CD4-positive, alpha-beta T cell treated with Interferon gamma for 1 hour (primary cell): ENCODE measurements around the gene OR4P4.

Experiments used
- DNase-seq: peaks from one replicate; pipeline ENCODE4 v3.0.0-alpha.2; 2020

Gene OR4P4

DNA sequence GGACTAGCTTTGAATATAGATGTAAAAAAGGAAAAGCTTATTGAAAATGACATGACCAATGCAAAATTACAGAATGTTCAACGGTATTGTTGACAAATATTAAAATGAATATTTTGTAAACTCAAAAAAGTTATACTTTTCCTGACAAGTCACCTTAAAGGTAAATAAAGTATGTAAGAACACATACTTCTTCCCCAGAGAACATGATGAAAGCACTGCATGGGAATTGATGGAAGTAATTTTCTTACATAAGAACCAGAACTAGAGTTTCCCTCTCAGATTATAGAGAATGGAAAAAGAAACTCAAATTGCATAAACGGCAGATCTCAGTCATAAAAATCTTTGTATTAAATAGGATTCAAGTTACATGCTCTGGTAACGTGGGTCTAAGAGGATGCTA lies at the start of gene OR4P4:
Gene OR4P4, plus strand, starts transcription at position 301 of the 400 bp plus-strand sequence.
- DNase-seq = no peak

DNA sequence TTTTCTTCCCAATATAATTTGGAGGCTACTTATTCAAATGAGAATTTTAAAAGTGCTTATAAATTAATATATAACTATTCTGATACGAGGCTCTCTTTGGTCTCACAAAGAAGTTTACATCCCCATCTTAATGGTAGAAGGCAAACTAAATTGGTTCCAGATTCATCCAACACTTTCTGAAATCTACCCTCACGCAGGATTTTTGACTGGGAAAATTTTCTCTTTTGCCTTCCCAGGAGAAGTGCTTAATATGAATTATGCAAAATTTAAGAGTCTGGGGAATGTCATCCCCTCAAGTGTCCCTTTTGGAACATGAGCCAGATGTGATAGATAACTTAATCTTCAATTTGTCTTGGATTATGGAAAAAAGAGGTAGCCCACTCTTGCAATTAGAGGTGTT lies 27.4 kb upstream of the OR4P4 start, which contains the start of gene OR4C11:
Gene OR4C11, minus strand, starts transcription at position 101 of the 400 bp plus-strand sequence. CDS start 3,272 bp downstream, outside the sequence.
- DNase-seq = no peak

DNA sequence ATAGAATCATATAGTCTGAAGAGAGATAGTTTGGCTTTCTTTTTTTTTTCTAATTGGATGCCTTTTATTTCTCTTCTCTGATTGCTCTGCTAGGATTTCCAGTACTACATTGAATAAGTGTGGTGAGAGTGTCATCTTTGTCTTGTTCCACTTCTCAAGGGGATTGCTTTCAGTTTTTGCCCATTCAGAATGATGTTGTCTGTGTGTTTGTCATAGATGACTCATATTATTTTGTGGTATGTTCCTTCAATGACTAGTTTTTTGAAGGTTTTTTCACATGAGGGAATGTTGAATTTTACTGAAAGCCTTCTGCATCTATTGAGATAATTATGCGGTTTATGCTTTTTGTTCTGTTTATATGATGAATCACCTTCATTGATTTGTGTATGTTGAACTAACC lies 10.4 kb upstream of the OR4P4 start:
- DNase-seq = no peak

DNA sequence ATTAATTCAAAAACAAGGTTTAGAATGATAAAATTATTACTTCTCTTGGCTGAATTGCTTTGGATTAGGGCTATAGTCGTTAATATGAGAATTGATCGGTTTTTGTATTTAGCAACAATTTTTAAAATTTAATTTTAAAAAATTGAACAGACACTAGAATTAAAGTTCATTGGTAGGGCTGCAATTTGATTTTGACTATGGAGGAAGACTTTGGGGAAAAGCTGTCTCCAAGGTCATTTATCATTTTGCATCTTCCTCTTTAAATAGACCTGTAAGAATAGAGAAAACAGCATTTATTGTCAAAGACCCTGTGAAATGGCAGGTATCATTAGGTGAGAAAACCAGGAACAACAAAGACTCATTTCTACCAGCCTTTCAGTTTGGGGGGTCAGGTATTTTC lies 13.1 kb downstream of the OR4P4 start, which contains the start of gene OR4S2:
Gene OR4S2, plus strand, starts transcription at position 301 of the 400 bp plus-strand sequence. CDS start 2,577 bp downstream, outside the sequence.
- DNase-seq = no peak

DNA sequence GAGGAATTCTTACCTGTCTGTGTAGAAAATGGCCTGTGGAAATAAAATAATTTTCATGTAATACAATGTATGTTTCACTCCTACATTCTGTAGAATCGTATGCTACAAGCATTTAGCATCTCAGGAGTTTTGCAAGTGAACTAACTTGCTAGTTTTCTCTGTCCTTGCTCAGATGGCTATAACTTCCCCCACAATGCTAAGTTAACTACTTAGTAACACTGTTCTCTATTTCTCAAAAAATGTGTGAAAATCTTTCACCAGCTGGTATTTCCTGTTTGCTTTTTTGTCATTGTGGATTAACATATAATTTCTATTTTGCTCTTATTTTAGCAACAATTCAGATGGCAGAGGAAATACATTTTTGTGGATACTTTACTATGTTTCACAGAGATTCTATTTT lies 17.6 kb downstream of the OR4P4 start:
- no peak for DNase-seq

DNA sequence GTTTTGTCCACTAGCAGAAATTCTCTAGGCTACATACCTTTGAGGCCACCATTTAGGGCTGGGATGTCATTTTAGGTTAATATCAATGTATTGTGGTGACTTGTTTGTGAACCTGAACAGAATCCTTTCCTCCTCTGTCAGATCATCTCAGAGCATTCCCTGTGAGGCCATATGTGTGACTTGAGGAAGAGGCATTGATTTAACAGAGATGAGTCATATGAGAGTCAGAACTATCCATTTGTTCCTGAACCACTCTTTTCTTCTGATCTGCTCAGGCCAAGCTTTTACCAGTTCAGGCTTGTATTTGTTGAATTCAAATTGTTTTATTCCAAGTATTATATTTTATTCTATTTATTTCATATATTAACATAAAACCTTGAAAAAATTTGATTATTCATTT lies 20.2 kb downstream of the OR4P4 start:
- no peak for DNase-seq

DNA sequence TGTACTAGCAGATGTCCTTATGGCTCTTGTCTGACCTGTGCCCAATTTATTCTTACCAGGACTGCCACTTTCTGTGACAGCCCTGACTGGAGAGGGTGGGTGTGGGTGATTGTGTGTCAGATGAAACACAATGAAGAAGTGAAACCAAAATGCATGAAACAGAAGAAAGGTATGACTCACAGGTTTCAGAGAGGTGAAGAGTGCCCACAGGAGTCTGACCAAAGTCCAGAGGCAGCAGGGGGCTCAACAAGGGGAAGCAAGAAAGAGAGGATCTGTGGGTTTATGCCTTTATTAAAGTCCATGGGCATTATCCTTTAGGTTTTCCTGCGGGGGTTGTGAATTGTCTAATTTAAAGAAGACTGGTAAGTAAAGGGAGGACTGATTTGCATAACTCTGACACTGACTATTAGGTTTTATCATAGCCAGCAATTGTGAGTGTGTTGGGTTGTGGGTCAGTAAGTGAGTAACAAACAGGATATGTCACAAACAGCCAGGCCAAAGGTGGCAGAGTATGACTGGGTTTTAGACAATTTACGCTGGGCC lies 23.2 kb downstream of the OR4P4 start:
- DNase-seq = no peak

DNA sequence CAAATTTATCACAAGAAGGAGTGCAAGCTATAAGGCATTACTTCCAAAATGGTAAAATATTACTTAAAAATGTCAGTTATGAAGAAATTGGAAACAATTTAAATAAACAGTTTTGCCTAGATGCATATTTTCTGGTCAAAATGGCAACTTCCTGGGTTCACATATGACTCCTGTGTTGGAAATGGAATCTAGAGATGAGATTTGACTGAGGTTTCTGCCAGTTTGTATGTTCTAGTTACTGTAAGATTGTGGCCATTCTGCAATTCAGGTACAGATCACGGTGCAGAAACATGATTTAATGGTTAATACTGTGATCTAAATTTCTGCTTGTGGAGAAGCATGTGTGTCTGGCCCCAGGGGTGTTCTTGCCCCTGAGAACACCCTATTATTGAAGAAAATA lies 23.7 kb downstream of the OR4P4 start:
- DNase-seq = no peak

DNA sequence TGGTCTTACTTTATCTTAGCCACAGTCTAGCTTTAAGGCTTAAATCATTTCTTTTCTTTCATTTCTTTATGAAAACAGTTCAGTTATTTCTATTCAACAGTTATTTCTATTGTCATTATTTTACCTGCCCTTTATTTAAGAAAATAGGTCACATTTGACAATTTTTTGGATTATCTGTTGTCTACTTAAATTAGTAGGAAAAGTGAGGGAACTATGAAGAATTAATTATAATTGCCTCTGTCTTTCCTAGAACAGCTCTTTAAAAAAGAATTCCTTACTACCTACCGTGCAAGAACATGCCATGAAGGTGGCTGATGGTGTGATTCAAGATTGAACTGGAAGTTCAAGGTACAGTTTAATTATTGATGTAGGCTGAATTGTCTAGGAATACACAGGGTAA lies 27.0 kb downstream of the OR4P4 start, which contains the start of gene OR4C6:
Gene OR4C6, plus strand, starts transcription at position 301 of the 400 bp plus-strand sequence. CDS start 2,966 bp downstream, outside the sequence.
- no peak for DNase-seq

DNA sequence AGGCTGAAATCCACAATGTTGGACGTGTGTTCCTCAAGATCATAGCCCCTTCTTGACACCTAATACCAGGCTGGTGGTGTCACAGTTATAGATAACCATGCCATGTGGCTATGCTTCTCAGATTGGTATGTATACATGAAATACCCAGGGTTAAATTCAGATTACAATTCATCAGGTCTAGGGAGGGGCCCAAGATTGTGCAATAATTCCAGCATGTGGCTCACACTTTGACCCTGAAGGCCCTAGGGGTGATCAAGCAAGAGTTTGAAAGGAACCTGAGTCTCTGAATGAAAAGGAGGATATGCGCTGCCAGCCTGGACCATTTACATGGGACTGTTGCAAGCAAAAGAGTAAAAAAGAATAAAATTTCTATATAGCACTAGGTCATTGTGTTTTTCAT lies 34.5 kb downstream of the OR4P4 start:
- no peak for DNase-seq

DNA sequence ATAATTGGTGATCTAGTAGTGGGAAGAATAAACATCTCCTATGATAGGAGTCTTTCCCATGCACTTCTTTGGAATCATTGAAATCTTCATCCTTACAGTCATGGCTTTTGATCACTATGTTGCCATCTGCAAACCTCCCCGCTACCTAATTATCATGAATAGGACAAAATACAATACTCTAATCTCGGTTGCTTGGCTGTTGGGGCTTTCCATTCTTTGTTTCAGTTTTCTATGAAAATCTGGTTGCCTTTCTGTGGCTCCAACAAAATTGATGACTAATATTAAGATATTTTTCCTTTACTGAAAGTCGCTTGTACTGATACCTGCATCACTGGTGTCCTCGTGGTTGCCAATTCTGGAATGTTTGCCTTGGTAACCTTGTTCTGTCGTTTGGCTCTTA lies 38.9 kb downstream of the OR4P4 start:
- no peak for DNase-seq
